Measurements from ENCODE around the gene MB.

MB gene

GRCh38 chr22:35568751-35569739 lies 48.1 kb downstream of the MB start:
- DNase-seq, result no peak

- DNase-seq, result no peak
These were observed 49.6 kb downstream of the MB start for GRCh38 chr22:35567351-35568141.

- DNase-seq, result no peak
These were observed 51.9 kb downstream of the MB start for GRCh38 chr22:35564975-35565867.

GRCh38 chr22:35563211-35563610 lies 53.9 kb downstream of the MB start:
- DNase-seq, result no peak

GRCh38 chr22:35561796-35562526 lies 55.2 kb downstream of the MB start:
- DNase-seq, result no peak

DNA sequence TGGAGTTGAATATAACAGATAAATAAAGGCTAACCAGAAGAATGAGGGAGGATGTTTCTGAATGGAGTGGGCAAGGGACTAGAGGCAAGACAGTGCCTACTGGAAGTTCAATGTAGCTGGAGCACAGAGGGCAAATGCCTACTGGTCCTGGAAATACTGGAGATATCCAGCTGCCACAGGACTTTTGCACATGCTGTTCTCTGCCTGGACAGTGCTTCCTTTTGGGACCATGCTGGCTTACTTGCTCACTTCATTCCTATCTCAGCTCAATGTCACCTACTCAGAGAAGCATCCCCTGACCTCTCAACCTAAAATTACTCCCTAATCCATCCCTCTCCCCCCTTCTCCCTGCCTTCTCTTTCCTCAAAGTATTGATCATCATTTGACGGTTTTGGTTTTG lies 56.3 kb downstream of the MB start:
- DNase-seq, result no peak

- no peak for DNase-seq
These were observed 56.8 kb downstream of the MB start for GRCh38 chr22:35560366-35560765.

GRCh38 chr22:35559354-35560005 lies 57.6 kb downstream of the MB start:
- no peak for DNase-seq

- no peak for DNase-seq
These were observed 58.4 kb downstream of the MB start for GRCh38 chr22:35558719-35559118.

- DNase-seq, result no peak
These were observed 59.1 kb downstream of the MB start for GRCh38 chr22:35558031-35558430.

All from NCI-H1436 treated with DMSO at 0.1 percent for 48 hours (cell line).